Measurements from ENCODE around the gene ADAMTS13. TPM values are rescaled to one million over a fixed set of nuclear protein-coding genes. Genes with fewer than 3 reads are reported as not detected.
A peak's percentile ranks its signal among the peaks of the same experiment; 100 is the strongest.

Gene ADAMTS13
- total RNA-seq, 4 donors from 2014 or later: 1.0 to 2.2 (median 1.4) TPM

DNA sequence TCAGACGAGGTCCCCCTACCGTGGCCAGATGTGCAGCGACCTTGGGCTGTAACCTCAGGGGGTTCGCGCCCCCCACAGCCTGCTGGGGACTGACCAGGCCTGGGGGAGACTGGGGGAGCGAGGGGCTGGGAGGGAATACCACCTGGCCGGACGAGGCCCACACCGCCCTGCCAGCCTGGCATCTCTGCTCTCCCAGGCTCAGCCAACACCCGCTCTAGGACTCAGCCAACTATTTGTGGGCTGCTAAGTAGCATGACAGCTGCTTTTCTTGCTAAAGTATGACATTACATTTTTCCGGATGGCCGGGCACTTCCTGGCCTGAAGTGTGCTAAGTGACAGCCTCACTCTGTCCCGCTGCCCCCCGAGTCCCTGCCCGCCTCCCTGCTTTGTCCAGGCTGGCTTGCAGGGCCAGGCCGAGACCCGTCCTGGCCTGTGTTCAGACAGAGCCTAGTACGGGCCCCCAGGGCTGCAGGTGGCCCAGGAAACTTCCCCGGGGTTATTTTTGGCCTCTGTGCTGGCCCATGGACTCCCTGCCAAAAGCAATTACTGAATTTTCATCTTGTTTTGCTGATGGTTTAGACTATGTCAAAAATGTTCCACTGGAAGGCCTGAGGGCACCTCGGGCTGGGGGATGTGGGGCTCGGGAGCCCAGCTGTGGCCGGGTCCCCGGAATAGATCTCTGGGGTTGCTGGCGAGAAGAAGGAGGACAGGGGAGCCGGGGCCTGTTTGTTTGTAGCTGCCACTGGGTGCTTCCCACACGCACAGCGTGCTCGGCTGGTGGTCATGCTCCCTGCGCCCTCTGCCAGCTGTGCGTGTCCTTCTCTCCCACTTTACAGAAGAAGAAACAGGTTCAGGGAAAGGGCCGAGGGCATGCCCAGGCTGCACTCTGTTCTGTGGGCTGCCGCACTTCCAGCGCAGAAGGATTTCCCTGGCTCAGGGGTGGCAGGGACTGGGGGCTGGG lies 70.2 kb downstream of the ADAMTS13 start:
- intact Hi-C loops (cut with DNase I; ENCODE audit: low total_unique reads): no loop called here
- H3K36me3 ChIP-seq: no peaks in the 10 kb centered on the region
- peak; percentile 80 to 96 for ATAC-seq
- in situ Hi-C loops (cut with MboI; ENCODE audit: low sequenced_read_pairs in 4 of 4): loop anchor here in 1 of 4 donors (25.0 kb wide), 1 partner anchor 305 kb away; no protein-coding TSS in a partner anchor
- TF ChIP-seq POLR2A (IDR thresholded peaks at IDR 0.05): no peak
- TF ChIP-seq, protein P1, sequence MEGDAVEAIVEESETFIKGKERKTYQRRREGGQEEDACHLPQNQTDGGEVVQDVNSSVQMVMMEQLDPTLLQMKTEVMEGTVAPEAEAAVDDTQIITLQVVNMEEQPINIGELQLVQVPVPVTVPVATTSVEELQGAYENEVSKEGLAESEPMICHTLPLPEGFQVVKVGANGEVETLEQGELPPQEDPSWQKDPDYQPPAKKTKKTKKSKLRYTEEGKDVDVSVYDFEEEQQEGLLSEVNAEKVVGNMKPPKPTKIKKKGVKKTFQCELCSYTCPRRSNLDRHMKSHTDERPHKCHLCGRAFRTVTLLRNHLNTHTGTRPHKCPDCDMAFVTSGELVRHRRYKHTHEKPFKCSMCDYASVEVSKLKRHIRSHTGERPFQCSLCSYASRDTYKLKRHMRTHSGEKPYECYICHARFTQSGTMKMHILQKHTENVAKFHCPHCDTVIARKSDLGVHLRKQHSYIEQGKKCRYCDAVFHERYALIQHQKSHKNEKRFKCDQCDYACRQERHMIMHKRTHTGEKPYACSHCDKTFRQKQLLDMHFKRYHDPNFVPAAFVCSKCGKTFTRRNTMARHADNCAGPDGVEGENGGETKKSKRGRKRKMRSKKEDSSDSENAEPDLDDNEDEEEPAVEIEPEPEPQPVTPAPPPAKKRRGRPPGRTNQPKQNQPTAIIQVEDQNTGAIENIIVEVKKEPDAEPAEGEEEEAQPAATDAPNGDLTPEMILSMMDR (IDR thresholded peaks at IDR 0.05 in 4 of 5, conservative IDR thresholded peaks at IDR 0.05 in 1 of 5): no peak
- DNase-seq: peak; percentile 16 to 66
- peak overlapping the region; percentile 53 to 78 (median 70) for H3K27ac ChIP-seq
- peaks cover 0 to 2% (median 0%) of the 10 kb centered on the region in 3 donors for H3K27me3 ChIP-seq
- peaks cover 14 to 19% of the 10 kb centered on the region in 2 donors for H3K4me1 ChIP-seq
- no peaks in the 10 kb centered on the region for H3K9me3 ChIP-seq
- peak overlapping the region in 3 of 4 donors; percentile 1 to 25 (median 20) for H3K4me3 ChIP-seq

DNA sequence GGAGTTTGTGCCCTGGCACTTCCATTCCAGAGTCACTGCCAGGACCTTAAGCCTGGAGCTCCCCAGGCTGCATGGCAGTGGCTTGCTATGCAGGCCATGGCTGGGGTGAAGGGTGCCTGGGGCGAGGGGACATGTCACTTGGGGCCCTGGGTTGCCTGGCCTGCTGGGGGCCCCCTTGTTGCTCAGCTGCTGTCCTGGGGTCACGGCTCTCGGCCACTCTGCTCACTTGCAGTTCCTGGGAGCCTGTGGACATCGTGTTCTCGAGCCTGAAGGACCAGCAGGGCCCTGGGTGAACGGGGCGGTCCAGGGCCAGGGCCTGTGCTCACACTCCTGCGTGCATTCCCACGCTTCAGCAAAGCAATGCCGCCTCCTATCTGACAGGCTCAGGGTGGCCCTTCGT lies 71.3 kb downstream of the ADAMTS13 start:
- intact Hi-C loops (cut with DNase I; ENCODE audit: low total_unique reads): no loop called here
- H3K4me1 ChIP-seq: peaks cover 14 to 19% of the 10 kb centered on the region in 2 donors
- peaks cover 0 to 2% (median 0%) of the 10 kb centered on the region in 3 donors for H3K27me3 ChIP-seq
- no peaks in the 10 kb centered on the region for H3K9me3 ChIP-seq
- ATAC-seq: no peak
- H3K36me3 ChIP-seq: no peaks in the 10 kb centered on the region
- H3K27ac ChIP-seq: peak overlapping the region in 1 of 4 donors; percentile 76
- H3K4me3 ChIP-seq: no peak overlapping the region
- TF ChIP-seq, protein P1 (IDR thresholded peaks at IDR 0.05 in 4 of 5, conservative IDR thresholded peaks at IDR 0.05 in 1 of 5): no peak
- no peak for TF ChIP-seq POLR2A (IDR thresholded peaks at IDR 0.05)
- no peak for DNase-seq
- in situ Hi-C loops (cut with MboI; ENCODE audit: low sequenced_read_pairs in 4 of 4): loop anchor here in 1 of 4 donors (25.0 kb wide), 1 partner anchor 306 kb away; no protein-coding TSS in a partner anchor

DNA sequence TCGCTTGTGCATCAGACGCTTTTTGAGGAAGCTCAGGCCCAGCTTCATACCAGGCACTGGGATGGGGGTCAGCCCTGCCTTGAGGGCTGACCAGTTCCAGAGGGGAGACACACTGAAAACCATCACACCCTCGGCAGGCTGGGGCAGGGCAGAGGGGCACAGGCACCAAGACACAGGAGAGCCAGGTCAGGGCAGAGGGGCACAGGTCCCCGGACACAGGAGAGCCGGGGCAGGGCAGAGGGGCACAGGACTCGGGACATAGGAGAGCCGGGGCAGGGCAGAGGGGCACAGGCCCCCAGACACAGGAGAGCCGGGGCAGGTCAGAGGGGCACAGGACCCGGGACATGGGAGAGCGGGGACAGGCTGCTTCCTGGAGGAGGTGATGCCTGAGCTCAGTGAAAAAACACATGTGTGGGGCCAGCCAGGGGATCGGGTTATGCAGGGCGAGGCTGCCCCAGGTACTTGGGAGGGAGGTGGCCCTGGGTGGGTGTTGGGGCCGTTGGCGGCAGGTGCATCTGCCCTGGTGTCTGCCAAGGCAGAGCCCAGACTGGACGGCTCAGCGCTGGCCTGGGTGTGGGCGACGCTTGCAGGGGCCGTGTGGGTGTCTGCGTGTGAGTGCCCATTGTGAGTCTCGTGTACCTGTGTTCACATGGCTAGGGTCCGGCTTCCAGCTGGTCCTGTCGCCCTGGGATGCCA lies 71.8 kb downstream of the ADAMTS13 start:
- Histone ChIP-seq H3K27ac (no peak overlapping the region), H3K36me3 (no peaks in the 10 kb centered on the region), H3K9me3 (no peaks in the 10 kb centered on the region), H3K27me3 (peaks cover 0 to 4% (median 2%) of the 10 kb centered on the region in 3 donors), H3K4me3 (no peak overlapping the region), H3K4me1 (peaks cover 14 to 19% of the 10 kb centered on the region in 2 donors)
- in situ Hi-C loops (cut with MboI; ENCODE audit: low sequenced_read_pairs in 4 of 4) (loop anchor here in 1 of 4 donors (25.0 kb wide), 1 partner anchor 307 kb away; no protein-coding TSS in a partner anchor), intact Hi-C loops (cut with DNase I; ENCODE audit: low total_unique reads) (no loop called here)
- ATAC-seq (no peak), DNase-seq (no peak)
- TF ChIP-seq, protein P1 (IDR thresholded peaks at IDR 0.05 in 4 of 5, conservative IDR thresholded peaks at IDR 0.05 in 1 of 5): no peak

DNA sequence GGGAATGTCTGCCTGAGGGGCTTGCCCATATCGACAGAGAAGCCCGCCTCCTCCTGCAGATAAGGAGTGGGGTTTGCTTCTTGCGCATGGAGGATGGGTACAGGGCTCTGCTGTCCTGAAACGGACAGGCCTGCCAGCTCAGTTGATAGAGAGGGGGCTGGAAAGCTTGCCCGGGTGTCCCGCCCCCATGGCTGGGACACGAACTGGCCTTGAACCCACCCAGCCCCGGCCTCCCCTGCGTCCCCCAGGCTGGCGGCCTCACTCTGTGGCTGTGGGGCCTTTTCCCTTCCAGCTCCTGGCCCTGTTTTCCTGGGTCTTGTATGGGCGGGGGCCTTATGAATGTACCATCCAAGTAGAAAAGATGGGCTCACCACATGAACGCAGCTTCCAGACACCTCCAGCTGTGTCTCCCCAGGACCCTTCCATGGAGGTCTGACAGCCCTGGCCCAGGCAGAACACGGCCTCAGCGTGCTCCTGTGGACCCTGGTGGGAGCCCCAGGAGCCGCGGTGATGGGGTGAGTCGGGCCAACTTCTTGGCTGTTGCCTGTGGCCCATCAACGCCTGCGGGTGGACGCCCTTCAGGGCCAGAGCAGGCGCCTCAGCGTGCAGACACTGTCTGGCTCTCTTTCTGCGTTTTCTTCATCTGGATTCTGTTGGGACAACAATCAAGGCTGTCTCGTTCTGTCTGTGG lies 72.6 kb downstream of the ADAMTS13 start:
- Histone ChIP-seq H3K4me3 (no peak overlapping the region), H3K27me3 (peaks cover 0 to 7% (median 2%) of the 10 kb centered on the region in 3 donors), H3K9me3 (no peaks in the 10 kb centered on the region), H3K4me1 (peaks cover 14 to 19% of the 10 kb centered on the region in 2 donors), H3K36me3 (no peaks in the 10 kb centered on the region), H3K27ac (no peak overlapping the region)
- intact Hi-C loops (cut with DNase I; ENCODE audit: low total_unique reads) (no loop called here), in situ Hi-C loops (cut with MboI; ENCODE audit: low sequenced_read_pairs in 4 of 4) (loop anchor here in 1 of 4 donors (25.0 kb wide), 1 partner anchor 307 kb away; no protein-coding TSS in a partner anchor)
- no peak for TF ChIP-seq POLR2A (IDR thresholded peaks at IDR 0.05)
- TF ChIP-seq, protein P1 (IDR thresholded peaks at IDR 0.05 in 4 of 5, conservative IDR thresholded peaks at IDR 0.05 in 1 of 5): no peak
- DNase-seq (no peak), ATAC-seq (no peak)
